GM04503 (cell line): Measurements from ENCODE around the gene SERPINC1.
"Not testable (repeated sequence)": the region's sequence is repeated elsewhere in the genome, so short reads cannot be mapped to it uniquely, and the experiment has no call there.

Source experiments
- DNase-seq: peaks from one replicate; pipeline ENCODE4 v3.0.0-alpha.2; 2012; ENCODE audit warnings: low read depth

Gene SERPINC1

DNA sequence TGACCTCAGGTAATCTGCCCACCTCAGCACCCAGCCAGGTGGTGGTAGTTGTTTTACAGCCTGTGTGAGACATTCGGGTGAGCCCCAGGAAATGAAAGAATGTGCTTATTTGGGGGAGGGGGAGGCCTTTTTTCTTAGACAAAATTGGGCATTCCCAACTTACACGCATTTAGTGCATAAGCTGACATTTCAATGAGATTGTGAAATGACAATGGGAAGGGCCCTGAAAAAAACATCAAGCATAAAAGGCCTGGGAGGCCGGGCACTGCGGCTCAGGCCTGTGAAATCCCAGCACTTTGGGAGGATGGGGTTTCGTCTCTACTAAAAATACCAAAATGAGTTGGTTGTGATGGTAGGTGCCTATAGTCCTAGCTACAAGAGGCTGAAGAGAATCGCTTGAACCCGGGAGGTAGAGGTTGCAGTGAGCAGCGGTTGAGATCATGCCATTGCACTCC lies 54.3 kb downstream of the SERPINC1 start:
- no peak for DNase-seq

DNA sequence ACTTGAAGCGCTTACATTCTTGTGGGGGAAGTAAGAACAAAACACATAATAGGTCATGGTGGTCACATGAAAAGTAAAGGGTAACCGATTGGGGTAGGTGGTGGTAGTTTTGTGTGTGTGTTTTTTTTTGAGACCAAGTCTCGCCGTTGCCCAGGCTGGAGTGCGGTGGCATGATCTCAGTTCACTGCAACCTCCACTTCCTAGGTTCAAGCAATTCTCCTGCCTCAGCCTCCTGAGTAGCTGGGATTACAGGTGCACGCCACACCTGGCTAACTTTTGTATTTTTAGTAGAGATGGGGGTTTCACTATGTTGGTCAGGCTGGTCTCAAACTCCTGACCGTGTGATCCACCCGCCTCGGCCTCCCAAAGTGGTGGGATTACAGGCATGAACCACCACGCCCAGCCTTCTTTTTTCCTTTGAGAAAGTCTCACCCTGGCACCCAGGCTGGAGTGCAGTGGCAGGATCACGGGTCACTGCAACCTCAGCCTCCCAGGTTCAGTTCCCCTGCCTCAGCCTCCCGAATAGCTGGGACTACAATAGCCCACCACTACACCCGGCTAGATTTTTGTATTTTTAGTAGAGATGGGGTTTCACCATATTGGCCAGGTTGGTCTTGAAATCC lies 54.9 kb downstream of the SERPINC1 start:
- DNase-seq, result not testable (repeated sequence)

DNA sequence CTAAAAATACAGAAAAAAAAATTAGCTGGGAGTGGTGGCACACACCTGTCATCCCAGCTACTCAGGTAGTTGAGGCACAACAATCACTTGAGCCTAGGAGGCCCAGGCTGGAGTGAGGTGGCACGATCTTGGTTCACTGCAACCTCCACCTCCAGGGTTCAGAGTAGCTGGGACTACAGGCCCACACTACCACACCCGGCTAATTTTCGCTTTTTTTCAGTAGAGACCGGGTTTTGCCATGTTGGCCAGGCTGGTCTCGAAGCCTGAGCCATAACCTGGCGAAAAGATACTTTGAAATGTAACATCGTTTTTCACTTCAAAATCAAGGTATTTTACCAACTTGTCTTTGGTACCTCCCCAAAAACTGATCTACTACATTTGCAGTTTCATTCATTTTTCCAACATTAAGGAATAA lies 55.4 kb downstream of the SERPINC1 start:
- DNase-seq, result no peak

DNA sequence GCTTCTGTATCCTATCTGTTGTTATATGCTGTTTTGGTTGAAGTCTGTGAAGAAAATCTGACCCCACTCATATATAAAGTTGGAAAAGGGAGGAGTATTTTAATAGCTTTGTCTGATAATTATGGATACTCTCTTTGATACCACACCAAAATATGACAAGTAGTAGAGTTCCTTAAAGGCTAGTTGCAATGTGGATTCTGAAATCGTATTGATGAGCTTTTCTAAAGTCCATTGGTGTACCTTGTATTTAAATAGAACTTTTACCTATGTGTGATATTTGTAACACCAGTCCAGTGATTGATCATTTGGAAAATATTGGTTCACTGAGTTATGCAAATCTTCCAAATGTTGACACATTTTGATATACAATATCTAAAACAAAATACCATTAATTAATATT lies 57.1 kb downstream of the SERPINC1 start:
- no peak for DNase-seq

DNA sequence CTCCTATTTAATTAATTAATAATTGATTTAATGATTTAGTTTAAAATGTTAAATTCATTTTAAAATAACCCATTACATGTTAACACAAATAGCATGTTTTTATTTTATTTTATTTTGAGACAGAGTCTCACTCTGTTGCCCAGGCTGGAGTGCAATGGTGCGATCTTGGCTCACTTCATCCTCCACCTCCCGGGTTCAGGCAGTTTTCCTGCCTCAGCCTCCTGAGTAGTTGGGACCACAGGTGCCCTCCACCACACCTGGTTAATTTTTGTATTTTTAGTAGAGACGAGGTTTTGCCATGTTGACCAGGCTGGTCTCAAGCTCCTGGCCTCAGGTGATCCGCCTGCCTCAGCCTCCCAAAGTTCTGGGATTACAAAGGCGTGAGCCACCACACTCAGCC lies 57.6 kb downstream of the SERPINC1 start:
- not testable (repeated sequence) for DNase-seq

DNA sequence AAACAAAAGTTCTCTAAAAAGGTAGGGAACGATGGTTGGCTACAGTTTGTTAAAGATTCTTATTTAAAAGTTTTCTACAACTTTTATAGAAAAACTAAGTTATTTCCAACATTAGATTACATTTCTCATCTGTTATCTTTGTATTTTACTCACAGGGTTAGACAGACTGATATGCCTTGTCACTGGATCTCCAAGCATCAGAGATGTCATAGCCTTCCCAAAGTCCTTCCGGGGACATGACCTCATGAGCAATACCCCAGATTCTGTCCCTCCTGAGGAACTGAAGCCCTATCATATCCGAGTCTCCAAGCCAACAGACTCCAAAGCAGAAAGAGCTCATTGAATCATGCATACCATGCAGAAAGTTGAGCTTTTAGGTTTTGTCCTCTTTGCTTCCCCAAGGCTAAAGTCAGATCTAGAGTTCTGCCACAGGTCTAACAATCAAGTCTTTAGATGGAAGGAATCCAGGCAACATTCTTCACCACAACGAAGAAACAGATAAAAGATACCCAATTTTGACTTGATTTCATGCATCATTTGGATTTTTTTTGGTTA lies 59.7 kb downstream of the SERPINC1 start:
- no peak for DNase-seq

DNA sequence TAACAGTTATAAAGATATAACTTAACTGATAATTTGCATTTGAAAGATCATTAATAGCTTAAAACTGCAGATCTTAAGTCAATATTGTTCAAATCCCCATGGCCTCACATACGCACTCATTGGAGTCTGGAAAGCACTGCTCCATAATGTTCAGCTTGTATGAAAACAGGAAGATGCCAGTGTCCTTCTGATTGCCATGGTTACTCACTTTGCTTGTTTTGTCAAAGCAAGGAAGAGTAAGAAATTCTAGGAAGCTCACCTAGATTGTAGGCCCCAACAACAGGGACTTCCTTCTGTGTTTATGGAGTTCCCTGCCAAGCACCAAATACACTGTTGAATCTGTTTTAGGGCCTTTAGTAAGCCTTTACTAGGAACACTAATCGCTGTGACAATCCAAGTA lies 60.2 kb downstream of the SERPINC1 start:
- no peak for DNase-seq

DNA sequence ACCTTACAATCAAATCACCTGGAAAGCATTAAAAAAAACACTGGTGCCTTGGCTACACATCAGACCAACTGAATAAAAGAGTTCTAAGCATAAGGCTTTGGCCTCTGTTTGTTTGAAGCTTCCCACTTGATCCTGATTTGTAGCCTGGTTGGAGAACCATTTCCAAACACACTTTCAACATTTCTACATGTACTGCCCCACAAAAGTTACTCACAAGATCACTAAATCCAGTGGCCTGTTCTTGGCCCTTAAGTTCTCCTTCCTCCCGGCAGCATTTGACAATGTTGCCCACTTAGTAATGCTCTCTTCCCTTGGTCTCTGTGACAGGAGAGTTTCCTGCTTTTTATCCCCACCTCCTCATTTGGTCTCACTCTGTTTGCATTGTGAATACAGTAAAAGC lies 61.1 kb downstream of the SERPINC1 start:
- DNase-seq, result no peak
